Cardiac fibroblast (primary cell): ENCODE data around the gene CDNF.

Source experiments
- DNase-seq, 2 donors: peaks; one replicate each; pipeline versions ENCODE4 v3.0.0 to v3.0.0-alpha.2; 2010; ENCODE audit warnings: low read depth in 2 of 2
- H3K4me3 ChIP-seq, 2 donors: replicated peaks in 1 of 2; 1 replicate in 1 of 2; 2 replicates in 1 of 2; pipeline ENCODE4 v1.5.1; 2011; ENCODE audit warnings: low read depth in 2 of 2, low read length in 2 of 2, mild to moderate bottlenecking in 2 of 2, moderate library complexity in 1 of 2
- CTCF ChIP-seq: IDR thresholded peaks from one replicate; pipeline ENCODE4 v1.5.1; 2011; ENCODE audit warnings: low read depth, mild to moderate bottlenecking, low read length, inconsistent platforms

CDNF gene

DNA sequence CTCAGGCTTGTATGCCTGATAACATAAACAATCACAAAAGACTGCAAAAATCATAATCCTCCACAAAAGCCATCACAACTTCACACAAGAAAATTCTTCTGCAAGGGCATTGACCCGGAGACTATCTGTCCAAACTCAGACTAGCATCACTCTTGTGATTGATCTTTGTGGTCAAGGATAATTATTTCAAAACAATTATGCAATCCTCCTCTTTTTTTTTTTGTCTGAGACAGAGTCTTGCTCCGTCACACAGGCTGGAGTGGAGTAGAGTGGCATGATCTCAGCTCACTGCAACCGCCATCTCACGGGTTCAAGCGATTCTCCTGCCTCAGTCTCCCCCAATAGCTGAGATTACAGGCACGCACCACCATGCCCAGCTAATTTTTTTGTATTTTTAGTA lies 22.2 kb downstream of the CDNF start:
- no peak for TF ChIP-seq CTCF

GRCh38 chr10:14812271-14812670 lies 25.6 kb downstream of the CDNF start:
- H3K4me3 ChIP-seq, result no peak overlapping the region
- DNase-seq, result peak in 1 of 2 donors; percentile 13
- no peak for TF ChIP-seq CTCF

More for the DNA sequence above, 22.2 kb downstream of the CDNF start:
- H3K4me3 ChIP-seq, result no peak overlapping the region
- peak in 1 of 2 donors; percentile 10 for DNase-seq

DNA sequence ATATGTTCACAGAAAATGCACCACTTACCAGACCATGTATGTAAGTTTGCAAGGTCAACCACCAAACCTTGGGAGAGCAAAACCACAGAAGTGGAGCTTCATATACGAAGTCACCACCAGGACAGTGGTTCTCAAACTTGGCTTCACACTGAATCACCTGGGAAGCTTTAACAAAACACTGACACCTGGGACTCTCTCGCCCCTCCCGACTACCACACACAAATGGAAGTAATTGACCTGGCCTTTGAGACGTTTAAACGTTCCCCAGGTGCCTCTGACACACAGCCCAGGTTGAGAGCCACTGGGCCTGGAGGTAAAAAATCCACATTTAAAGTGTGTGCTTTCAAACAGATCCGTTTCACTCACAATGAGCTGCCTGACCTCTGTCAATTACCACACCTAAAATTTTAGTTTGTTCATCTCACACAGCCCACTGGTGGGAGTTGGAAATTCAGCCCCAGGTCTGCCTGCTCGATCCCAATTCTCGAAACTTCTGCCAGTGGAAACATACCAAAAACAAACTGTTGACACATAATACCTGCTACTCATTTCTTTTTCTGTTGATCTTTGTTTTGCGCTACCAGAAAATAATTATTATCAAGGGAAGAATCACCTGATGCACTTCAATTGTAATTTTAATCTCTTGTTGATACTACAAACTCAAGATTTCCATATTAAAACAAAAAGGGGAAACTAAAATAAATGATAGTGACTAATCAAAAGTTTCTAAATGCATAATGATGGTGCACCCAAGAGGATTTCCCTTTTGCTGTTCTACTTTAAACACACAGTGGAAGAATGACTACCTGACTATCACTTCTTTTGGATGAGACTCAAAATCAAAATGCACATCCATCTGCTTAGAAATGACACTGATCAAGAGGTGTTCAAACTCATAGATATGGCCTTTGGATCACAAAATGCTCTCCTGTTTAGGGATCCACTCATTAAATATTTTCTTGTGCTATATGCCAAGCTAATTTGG lies 26.6 kb downstream of the CDNF start:
- no peak for TF ChIP-seq CTCF
- H3K4me3 ChIP-seq, result no peak overlapping the region
- no peak for DNase-seq

- no peak for TF ChIP-seq CTCF
- DNase-seq, result no peak
- H3K4me3 ChIP-seq, result no peak overlapping the region
These were observed 31.5 kb downstream of the CDNF start for GRCh38 chr10:14806318-14806717.

- no peak overlapping the region for H3K4me3 ChIP-seq
- no peak for DNase-seq
- no peak for TF ChIP-seq CTCF
These were observed 34.0 kb downstream of the CDNF start for GRCh38 chr10:14803827-14804226.

GRCh38 chr10:14801723-14802122 lies 36.1 kb downstream of the CDNF start:
- no peak overlapping the region for H3K4me3 ChIP-seq
- DNase-seq, result peak in 1 of 2 donors; percentile 6
- no peak for TF ChIP-seq CTCF
